ENCODE results near the gene SPTBN2.

- no peak for TF ChIP-seq POLR2A (IDR thresholded peaks at IDR 0.05)
- TF ChIP-seq, protein P1, sequence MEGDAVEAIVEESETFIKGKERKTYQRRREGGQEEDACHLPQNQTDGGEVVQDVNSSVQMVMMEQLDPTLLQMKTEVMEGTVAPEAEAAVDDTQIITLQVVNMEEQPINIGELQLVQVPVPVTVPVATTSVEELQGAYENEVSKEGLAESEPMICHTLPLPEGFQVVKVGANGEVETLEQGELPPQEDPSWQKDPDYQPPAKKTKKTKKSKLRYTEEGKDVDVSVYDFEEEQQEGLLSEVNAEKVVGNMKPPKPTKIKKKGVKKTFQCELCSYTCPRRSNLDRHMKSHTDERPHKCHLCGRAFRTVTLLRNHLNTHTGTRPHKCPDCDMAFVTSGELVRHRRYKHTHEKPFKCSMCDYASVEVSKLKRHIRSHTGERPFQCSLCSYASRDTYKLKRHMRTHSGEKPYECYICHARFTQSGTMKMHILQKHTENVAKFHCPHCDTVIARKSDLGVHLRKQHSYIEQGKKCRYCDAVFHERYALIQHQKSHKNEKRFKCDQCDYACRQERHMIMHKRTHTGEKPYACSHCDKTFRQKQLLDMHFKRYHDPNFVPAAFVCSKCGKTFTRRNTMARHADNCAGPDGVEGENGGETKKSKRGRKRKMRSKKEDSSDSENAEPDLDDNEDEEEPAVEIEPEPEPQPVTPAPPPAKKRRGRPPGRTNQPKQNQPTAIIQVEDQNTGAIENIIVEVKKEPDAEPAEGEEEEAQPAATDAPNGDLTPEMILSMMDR (IDR thresholded peaks at IDR 0.05) = no peak
Measured at GRCh38 chr11:66705587-66706335, 23.3 kb downstream of the SPTBN2 start.

Data from vagina (tissue), 2 donors.